Measurements from ENCODE around the gene OVOL1.

Gene OVOL1

GRCh38 chr11:65791719-65792213 lies 4.9 kb downstream of the OVOL1 start:
- no peak for DNase-seq (ENCODE audit: low read depth, low spot score)

GRCh38 chr11:65792456-65792855 lies 5.6 kb downstream of the OVOL1 start:
- DNase-seq (ENCODE audit: low read depth, low spot score) = no peak

- no peak for DNase-seq (ENCODE audit: low read depth, low spot score)
Measured at GRCh38 chr11:65793144-65793581, 6.3 kb downstream of the OVOL1 start.

GRCh38 chr11:65793625-65794400 lies 7.0 kb downstream of the OVOL1 start:
- no peak for DNase-seq (ENCODE audit: low read depth, low spot score)

- no peak for DNase-seq (ENCODE audit: low read depth, low spot score)
Measured at GRCh38 chr11:65794570-65795510, 8.0 kb downstream of the OVOL1 start.

GRCh38 chr11:65796726-65797601 lies 10.1 kb downstream of the OVOL1 start:
- DNase-seq (ENCODE audit: low read depth, low spot score) = no peak

- no peak for DNase-seq (ENCODE audit: low read depth, low spot score)
Measured at GRCh38 chr11:65797711-65798110, 10.8 kb downstream of the OVOL1 start.

GRCh38 chr11:65798882-65799281 lies 12.0 kb downstream of the OVOL1 start:
- no peak for DNase-seq (ENCODE audit: low read depth, low spot score)

- no peak for DNase-seq (ENCODE audit: low read depth, low spot score)
Measured at GRCh38 chr11:65801153-65801987, 14.5 kb downstream of the OVOL1 start.

- DNase-seq (ENCODE audit: low read depth, low spot score) = no peak
Measured at GRCh38 chr11:65802841-65803240, 16.0 kb downstream of the OVOL1 start.

- no peak for DNase-seq (ENCODE audit: low read depth, low spot score)
Measured at GRCh38 chr11:65803797-65804492, 17.1 kb downstream of the OVOL1 start.

- no peak for DNase-seq (ENCODE audit: low read depth, low spot score)
Measured at GRCh38 chr11:65806979-65807378, 20.1 kb downstream of the OVOL1 start.

- no peak for DNase-seq (ENCODE audit: low read depth, low spot score)
Measured at GRCh38 chr11:65808744-65809341, 22.0 kb downstream of the OVOL1 start.

- no peak for DNase-seq (ENCODE audit: low read depth, low spot score)
Measured at GRCh38 chr11:65809496-65809895, 22.6 kb downstream of the OVOL1 start.

GRCh38 chr11:65810046-65810868 lies 23.4 kb downstream of the OVOL1 start:
- no peak for DNase-seq (ENCODE audit: low read depth, low spot score)

GRCh38 chr11:65811764-65812475 lies 25.1 kb downstream of the OVOL1 start:
- DNase-seq (ENCODE audit: low read depth, low spot score) = no peak

GRCh38 chr11:65814131-65814985 lies 27.5 kb downstream of the OVOL1 start:
- DNase-seq (ENCODE audit: low read depth, low spot score) = no peak
